SU-DHL-6 (cell line): ENCODE measurements around the gene CYB5R4.

Source experiments
- H2AFZ ChIP-seq: fragments of 200-600 bp; sonication (generic); 2 replicates; pipeline ENCODE4 v1.6.1; 2014; ENCODE audit warnings: low read depth, mild to moderate bottlenecking, moderate library complexity, mixed read lengths, antibody characterized with exemption, low read length; ENCODE audit not compliant: severe bottlenecking
- H3F3A ChIP-seq: fragments of 200-600 bp; shearing (Covaris generic); 2 replicates; pipeline ENCODE4 v1.6.0; 2016; ENCODE audit warnings: antibody characterized with exemption, mild to moderate bottlenecking; ENCODE audit not compliant: insufficient read depth
- H3K27ac ChIP-seq: fragments of 200-600 bp; sonication (generic); 2 replicates; pipeline ENCODE4 v1.5.1; 2016; ENCODE audit warnings: low read depth, mild to moderate bottlenecking, low read length, moderate library complexity, mixed read lengths
- H3K27me3 ChIP-seq: fragments of 200-600 bp; sonication (generic), shearing (Covaris generic); 2 replicates; pipeline ENCODE4 v1.6.0; 2014; ENCODE audit warnings: mild to moderate bottlenecking, low read length
- H3K36me3 ChIP-seq: fragments of 200-600 bp; sonication (generic); 2 replicates; pipeline ENCODE4 v1.6.1; 2014; ENCODE audit warnings: mild to moderate bottlenecking, low read length, mixed read lengths
- H3K4me2 ChIP-seq: fragments of 300-600, 200-600 bp; shearing (Covaris generic), sonication (generic); 2 replicates; pipeline ENCODE4 v1.6.0; 2014; ENCODE audit warnings: low read length, low read depth, mild to moderate bottlenecking; ENCODE audit not compliant: poor library complexity, severe bottlenecking
- H3K4me3 ChIP-seq: fragments of 200-600 bp; sonication (generic); 2 replicates; pipeline ENCODE4 v1.5.1; 2014; ENCODE audit warnings: antibody characterized with exemption, low read length, mild to moderate bottlenecking, mixed read lengths; ENCODE audit not compliant: insufficient read depth, poor library complexity, severe bottlenecking
- H3K79me2 ChIP-seq: fragments of 200-600 bp; sonication (generic); 2 replicates; pipeline ENCODE4 v1.6.1; 2014; ENCODE audit warnings: mild to moderate bottlenecking, low read length, moderate library complexity; ENCODE audit not compliant: insufficient read depth
- H3K9ac ChIP-seq: fragments of 200-600 bp; sonication (generic); 2 replicates; pipeline ENCODE4 v1.7.0; 2014; ENCODE audit warnings: mild to moderate bottlenecking, low read length
- H3K9me2 ChIP-seq: fragments of 200-600 bp; sonication (generic); replicated peaks from 2 replicates; pipeline ENCODE4 v1.6.1; 2014; ENCODE audit warnings: low read length; ENCODE audit not compliant: insufficient read depth
- H3K9me3 ChIP-seq: fragments of 200-600 bp; sonication (generic); 2 replicates; pipeline ENCODE4 v1.6.1; 2014; ENCODE audit warnings: low read length, mixed read lengths; ENCODE audit not compliant: insufficient read depth
- H4K20me1 ChIP-seq: fragments of 200-600 bp; sonication (generic); 2 replicates; pipeline ENCODE4 v1.6.1; 2014; ENCODE audit warnings: low read depth, mild to moderate bottlenecking, antibody characterized with exemption, low read length, moderate library complexity, mixed read lengths
- EZH2phosphoT487 ChIP-seq: fragments of 200-600 bp; sonication (generic), shearing (Covaris generic); conservative IDR thresholded peaks from 2 replicates; pipeline ENCODE4 v1.6.1; 2018; ENCODE audit warnings: mild to moderate bottlenecking, antibody characterized with exemption, low read length, moderate library complexity, mixed read lengths
- TF ChIP-seq, protein P1 (sequence below): fragments of 200-600 bp; sonication (generic); IDR thresholded peaks from one replicate; pipeline ENCODE4 v1.5.1; 2017; ENCODE audit warnings: antibody characterized with exemption, mild to moderate bottlenecking, low read length, moderate library complexity; ENCODE audit not compliant: insufficient read depth, poor library complexity, severe bottlenecking

The CYB5R4 gene

GRCh38 chr6:83970582-83970981 is 111.1 kb downstream of the CYB5R4 start:
- no peak overlapping the region for H2AFZ ChIP-seq
- H3K4me2 ChIP-seq = no peak overlapping the region

GRCh38 chr6:83974409-83975050 is 115.0 kb downstream of the CYB5R4 start:
- Histone ChIP-seq H3K36me3 (no peaks in the 10 kb centered on the region), H3K9me3 (no peaks in the 10 kb centered on the region), H3K4me2 (no peak overlapping the region), H4K20me1 (no peaks in the 10 kb centered on the region), H3K9me2 (no peaks in the 10 kb centered on the region), H3K27me3 (no peaks in the 10 kb centered on the region), H3K27ac (no peak overlapping the region), H3F3A (no peaks in the 10 kb centered on the region), H3K4me3 (no peak overlapping the region), H2AFZ (no peak overlapping the region), H3K79me2 (no peaks in the 10 kb centered on the region), H3K9ac (no peak overlapping the region)
- no peak for TF ChIP-seq EZH2phosphoT487
- TF ChIP-seq, protein P1, sequence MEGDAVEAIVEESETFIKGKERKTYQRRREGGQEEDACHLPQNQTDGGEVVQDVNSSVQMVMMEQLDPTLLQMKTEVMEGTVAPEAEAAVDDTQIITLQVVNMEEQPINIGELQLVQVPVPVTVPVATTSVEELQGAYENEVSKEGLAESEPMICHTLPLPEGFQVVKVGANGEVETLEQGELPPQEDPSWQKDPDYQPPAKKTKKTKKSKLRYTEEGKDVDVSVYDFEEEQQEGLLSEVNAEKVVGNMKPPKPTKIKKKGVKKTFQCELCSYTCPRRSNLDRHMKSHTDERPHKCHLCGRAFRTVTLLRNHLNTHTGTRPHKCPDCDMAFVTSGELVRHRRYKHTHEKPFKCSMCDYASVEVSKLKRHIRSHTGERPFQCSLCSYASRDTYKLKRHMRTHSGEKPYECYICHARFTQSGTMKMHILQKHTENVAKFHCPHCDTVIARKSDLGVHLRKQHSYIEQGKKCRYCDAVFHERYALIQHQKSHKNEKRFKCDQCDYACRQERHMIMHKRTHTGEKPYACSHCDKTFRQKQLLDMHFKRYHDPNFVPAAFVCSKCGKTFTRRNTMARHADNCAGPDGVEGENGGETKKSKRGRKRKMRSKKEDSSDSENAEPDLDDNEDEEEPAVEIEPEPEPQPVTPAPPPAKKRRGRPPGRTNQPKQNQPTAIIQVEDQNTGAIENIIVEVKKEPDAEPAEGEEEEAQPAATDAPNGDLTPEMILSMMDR = no peak

More at GRCh38 chr6:83970582-83970981, 111.1 kb downstream of the CYB5R4 start:
- Histone ChIP-seq H3F3A (no peaks in the 10 kb centered on the region), H3K4me3 (no peak overlapping the region), H3K9me3 (no peaks in the 10 kb centered on the region), H3K36me3 (no peaks in the 10 kb centered on the region), H3K27ac (no peak overlapping the region), H3K9me2 (no peaks in the 10 kb centered on the region), H4K20me1 (no peaks in the 10 kb centered on the region), H3K9ac (no peak overlapping the region), H3K79me2 (no peaks in the 10 kb centered on the region), H3K27me3 (no peaks in the 10 kb centered on the region)
- TF ChIP-seq EZH2phosphoT487 = no peak
- TF ChIP-seq, protein P1 = no peak

GRCh38 chr6:83976037-83976755 is 116.7 kb downstream of the CYB5R4 start:
- Histone ChIP-seq H3K27me3 (no peaks in the 10 kb centered on the region), H3K9me3 (no peaks in the 10 kb centered on the region), H3K4me3 (no peak overlapping the region), H3K27ac (no peak overlapping the region), H3K9me2 (no peaks in the 10 kb centered on the region), H3K9ac (no peak overlapping the region), H2AFZ (no peak overlapping the region), H4K20me1 (no peaks in the 10 kb centered on the region), H3K79me2 (no peaks in the 10 kb centered on the region), H3K4me2 (no peak overlapping the region), H3F3A (no peaks in the 10 kb centered on the region), H3K36me3 (no peaks in the 10 kb centered on the region)
- TF ChIP-seq, protein P1 = no peak
- TF ChIP-seq EZH2phosphoT487 = no peak
